Mucosa of rectum (tissue), 2 donors: ENCODE data around the gene SUSD1.

Experiments used
- H3K27ac ChIP-seq, 2 donors: one replicate each; pipeline ENCODE4 v1.7.0; 2013; ENCODE audit warnings: inconsistent platforms in 2 of 2, low read depth in 2 of 2, low read length in 2 of 2
- H3K27me3 ChIP-seq, 2 donors: one replicate each; pipeline ENCODE4 v1.7.0; 2013; ENCODE audit warnings: low read length in 2 of 2; ENCODE audit not compliant: control insufficient read depth in 2 of 2, insufficient read depth in 2 of 2
- H3K36me3 ChIP-seq, 2 donors: one replicate each; pipeline ENCODE4 v1.7.0; 2013; ENCODE audit warnings: low read length in 2 of 2; ENCODE audit not compliant: control insufficient read depth in 2 of 2, insufficient read depth in 2 of 2
- H3K4me1 ChIP-seq, 2 donors: one replicate each; pipeline ENCODE4 v1.7.0; 2013; ENCODE audit warnings: low read length in 2 of 2, mild to moderate bottlenecking in 1 of 2; ENCODE audit not compliant: control insufficient read depth in 2 of 2, insufficient read depth in 2 of 2
- H3K4me3 ChIP-seq, 2 donors: one replicate each; pipeline ENCODE4 v1.7.0; 2013; ENCODE audit warnings: low read length in 2 of 2
- H3K9ac ChIP-seq, 2 donors: one replicate each; pipeline ENCODE4 v1.7.0; 2013; ENCODE audit warnings: low read length in 2 of 2, low read depth in 1 of 2, mild to moderate bottlenecking in 1 of 2
- H3K9me3 ChIP-seq, 2 donors: one replicate each; pipeline ENCODE4 v1.7.0; 2013; ENCODE audit warnings: low read length in 2 of 2; ENCODE audit not compliant: control insufficient read depth in 2 of 2
- donor health status: healthy.
- donor health status: Normal muscosa, but diverticular disease.

SUSD1 gene

GRCh38 chr9:112047538-112048066 lies 127.5 kb downstream of the SUSD1 start:
- Histone ChIP-seq H3K36me3 (peaks cover 0 to 3% of the 10 kb centered on the region in 2 donors), H3K9me3 (no peaks in the 10 kb centered on the region), H3K9ac (no peak overlapping the region), H3K27ac (no peak overlapping the region), H3K4me1 (peaks cover 25 to 27% of the 10 kb centered on the region in 2 donors), H3K4me3 (no peak overlapping the region), H3K27me3 (no peaks in the 10 kb centered on the region)

- Histone ChIP-seq H3K27ac (no peak overlapping the region), H3K27me3 (no peaks in the 10 kb centered on the region), H3K36me3 (peaks cover 0 to 4% of the 10 kb centered on the region in 2 donors), H3K9me3 (no peaks in the 10 kb centered on the region), H3K4me1 (peaks cover 22 to 27% of the 10 kb centered on the region in 2 donors), H3K9ac (no peak overlapping the region), H3K4me3 (no peak overlapping the region)
Observed at GRCh38 chr9:112046181-112046580, 128.9 kb downstream of the SUSD1 start.

- H3K36me3 ChIP-seq = peaks cover under 1 to 9% of the 10 kb centered on the region in 2 donors
Observed at GRCh38 chr9:112044881-112045280, 130.2 kb downstream of the SUSD1 start.

GRCh38 chr9:112044186-112044585 lies 130.9 kb downstream of the SUSD1 start:
- H3K36me3 ChIP-seq = peaks cover 5 to 9% of the 10 kb centered on the region in 2 donors
- no peak overlapping the region for H3K4me3 ChIP-seq
- peaks cover 4 to 9% of the 10 kb centered on the region in 2 donors for H3K4me1 ChIP-seq
- H3K27me3 ChIP-seq = no peaks in the 10 kb centered on the region
- H3K27ac ChIP-seq = no peak overlapping the region
- H3K9ac ChIP-seq = no peak overlapping the region
- no peaks in the 10 kb centered on the region for H3K9me3 ChIP-seq

More at GRCh38 chr9:112044881-112045280, 130.2 kb downstream of the SUSD1 start:
- Histone ChIP-seq H3K4me1 (peaks cover 11 to 16% of the 10 kb centered on the region in 2 donors), H3K4me3 (no peak overlapping the region), H3K27me3 (no peaks in the 10 kb centered on the region), H3K9me3 (no peaks in the 10 kb centered on the region), H3K9ac (no peak overlapping the region), H3K27ac (no peak overlapping the region)

GRCh38 chr9:112043423-112043822 lies 131.7 kb downstream of the SUSD1 start:
- Histone ChIP-seq H3K4me1 (peaks cover 0 to 1% of the 10 kb centered on the region in 2 donors), H3K4me3 (no peak overlapping the region), H3K27ac (no peak overlapping the region), H3K9ac (no peak overlapping the region), H3K36me3 (peaks cover 5 to 9% of the 10 kb centered on the region in 2 donors), H3K27me3 (no peaks in the 10 kb centered on the region), H3K9me3 (no peaks in the 10 kb centered on the region)

- Histone ChIP-seq H3K27ac (no peak overlapping the region), H3K4me1 (peaks cover 0 to 4% of the 10 kb centered on the region in 2 donors), H3K9me3 (no peaks in the 10 kb centered on the region), H3K27me3 (no peaks in the 10 kb centered on the region), H3K4me3 (no peak overlapping the region), H3K36me3 (peaks cover 5 to 9% of the 10 kb centered on the region in 2 donors), H3K9ac (no peak overlapping the region)
Observed at GRCh38 chr9:112042769-112043168, 132.3 kb downstream of the SUSD1 start.

GRCh38 chr9:112042244-112042638 lies 132.9 kb downstream of the SUSD1 start:
- no peaks in the 10 kb centered on the region for H3K9me3 ChIP-seq
- no peaks in the 10 kb centered on the region for H3K27me3 ChIP-seq
- H3K4me3 ChIP-seq = no peak overlapping the region
- H3K9ac ChIP-seq = no peak overlapping the region
- H3K4me1 ChIP-seq = peaks cover 0 to 4% of the 10 kb centered on the region in 2 donors
- H3K27ac ChIP-seq = no peak overlapping the region
- H3K36me3 ChIP-seq = peaks cover 5 to 9% of the 10 kb centered on the region in 2 donors

GRCh38 chr9:112041536-112042243 lies 133.4 kb downstream of the SUSD1 start:
- no peak overlapping the region for H3K27ac ChIP-seq

GRCh38 chr9:112041199-112041535 lies 133.9 kb downstream of the SUSD1 start:
- Histone ChIP-seq H3K27ac (no peak overlapping the region), H3K9ac (no peak overlapping the region), H3K36me3 (peaks cover 5 to 9% of the 10 kb centered on the region in 2 donors), H3K4me1 (peaks cover 0 to 4% of the 10 kb centered on the region in 2 donors), H3K9me3 (no peaks in the 10 kb centered on the region), H3K4me3 (no peak overlapping the region), H3K27me3 (no peaks in the 10 kb centered on the region)

More at GRCh38 chr9:112041536-112042243, 133.4 kb downstream of the SUSD1 start:
- H3K4me3 ChIP-seq = no peak overlapping the region
- H3K9me3 ChIP-seq = no peaks in the 10 kb centered on the region
- no peaks in the 10 kb centered on the region for H3K27me3 ChIP-seq
- peaks cover 5 to 9% of the 10 kb centered on the region in 2 donors for H3K36me3 ChIP-seq
- peaks cover 0 to 4% of the 10 kb centered on the region in 2 donors for H3K4me1 ChIP-seq
- H3K9ac ChIP-seq = no peak overlapping the region

GRCh38 chr9:112038017-112038408 lies 137.1 kb downstream of the SUSD1 start:
- Histone ChIP-seq H3K9me3 (no peaks in the 10 kb centered on the region), H3K27me3 (no peaks in the 10 kb centered on the region), H3K36me3 (peaks cover 5% of the 10 kb centered on the region in 2 donors), H3K4me3 (no peak overlapping the region), H3K9ac (no peak overlapping the region), H3K4me1 (peaks cover 0 to 4% of the 10 kb centered on the region in 2 donors), H3K27ac (no peak overlapping the region)
